Activated naive CD4-positive, alpha-beta T cell treated with anti-CD3 and anti-CD28 coated beads, Interleukin-2, amount 50 U/mL, for 24 hours (primary cell): ENCODE measurements around the gene ERICH4.

Experiments
- H3K27ac Mint-ChIP-seq: one replicate; pipeline ENCODE4 v1.8.0; 2021; ENCODE audit warnings: mild to moderate bottlenecking, mixed read lengths
- H3K27me3 Mint-ChIP-seq: one replicate; pipeline ENCODE4 v1.8.0; 2021; ENCODE audit warnings: mixed read lengths
- H3K36me3 Mint-ChIP-seq: one replicate; pipeline ENCODE4 v1.8.0; 2021; ENCODE audit warnings: mixed read lengths
- H3K4me1 Mint-ChIP-seq: one replicate; pipeline ENCODE4 v1.8.0; 2021; ENCODE audit warnings: mixed read lengths
- H3K4me3 Mint-ChIP-seq: one replicate; pipeline ENCODE4 v1.8.0; 2021; ENCODE audit warnings: mild to moderate bottlenecking, mixed read lengths
- H3K9me3 Mint-ChIP-seq: one replicate; pipeline ENCODE4 v1.8.0; 2021; ENCODE audit warnings: mixed read lengths

The ERICH4 gene

GRCh38 chr19:41410336-41411054, 32.5 kb upstream of the ERICH4 start:
- no peaks in the 10 kb centered on the region for H3K36me3 Mint-ChIP-seq
- H3K4me3 Mint-ChIP-seq: no peak overlapping the region
- H3K27me3 Mint-ChIP-seq: no peaks in the 10 kb centered on the region
- no peaks in the 10 kb centered on the region for H3K9me3 Mint-ChIP-seq
- peaks cover 13% of the 10 kb centered on the region for H3K4me1 Mint-ChIP-seq
- no peak overlapping the region for H3K27ac Mint-ChIP-seq

- Mint-ChIP-seq H3K4me1 (peaks cover 13% of the 10 kb centered on the region), H3K27me3 (no peaks in the 10 kb centered on the region), H3K9me3 (no peaks in the 10 kb centered on the region), H3K4me3 (no peak overlapping the region), H3K36me3 (no peaks in the 10 kb centered on the region), H3K27ac (no peak overlapping the region)
These were observed 31.6 kb upstream of the ERICH4 start for GRCh38 chr19:41411100-41411967.

- H3K36me3 Mint-ChIP-seq: no peaks in the 10 kb centered on the region
- no peaks in the 10 kb centered on the region for H3K9me3 Mint-ChIP-seq
- no peak overlapping the region for H3K4me3 Mint-ChIP-seq
- no peak overlapping the region for H3K27ac Mint-ChIP-seq
- peaks cover 13% of the 10 kb centered on the region for H3K4me1 Mint-ChIP-seq
- no peaks in the 10 kb centered on the region for H3K27me3 Mint-ChIP-seq
These were observed 31.0 kb upstream of the ERICH4 start for GRCh38 chr19:41411968-41412265.

- H3K27ac Mint-ChIP-seq: no peak overlapping the region
- peaks cover under 1% of the 10 kb centered on the region for H3K36me3 Mint-ChIP-seq
- peaks cover 13% of the 10 kb centered on the region for H3K4me1 Mint-ChIP-seq
- no peaks in the 10 kb centered on the region for H3K27me3 Mint-ChIP-seq
- no peaks in the 10 kb centered on the region for H3K9me3 Mint-ChIP-seq
- no peak overlapping the region for H3K4me3 Mint-ChIP-seq
These were observed 30.0 kb upstream of the ERICH4 start for GRCh38 chr19:41412953-41413352.

GRCh38 chr19:41413947-41414346, 29.0 kb upstream of the ERICH4 start:
- peaks cover 11% of the 10 kb centered on the region for H3K4me1 Mint-ChIP-seq
- H3K36me3 Mint-ChIP-seq: peaks cover 3% of the 10 kb centered on the region
- no peak overlapping the region for H3K27ac Mint-ChIP-seq
- no peaks in the 10 kb centered on the region for H3K27me3 Mint-ChIP-seq
- H3K4me3 Mint-ChIP-seq: no peak overlapping the region
- no peaks in the 10 kb centered on the region for H3K9me3 Mint-ChIP-seq

GRCh38 chr19:41414461-41414860, 28.5 kb upstream of the ERICH4 start:
- peaks cover 7% of the 10 kb centered on the region for H3K36me3 Mint-ChIP-seq
- H3K4me3 Mint-ChIP-seq: no peak overlapping the region
- H3K27me3 Mint-ChIP-seq: no peaks in the 10 kb centered on the region
- peaks cover 6% of the 10 kb centered on the region for H3K4me1 Mint-ChIP-seq
- H3K9me3 Mint-ChIP-seq: no peaks in the 10 kb centered on the region
- H3K27ac Mint-ChIP-seq: no peak overlapping the region

GRCh38 chr19:41415154-41415571, 27.8 kb upstream of the ERICH4 start:
- peaks cover 7% of the 10 kb centered on the region for H3K36me3 Mint-ChIP-seq
- peaks cover 1% of the 10 kb centered on the region for H3K4me1 Mint-ChIP-seq
- H3K27ac Mint-ChIP-seq: no peak overlapping the region
- no peak overlapping the region for H3K4me3 Mint-ChIP-seq
- no peaks in the 10 kb centered on the region for H3K9me3 Mint-ChIP-seq
- no peaks in the 10 kb centered on the region for H3K27me3 Mint-ChIP-seq

GRCh38 chr19:41416194-41416674, 26.7 kb upstream of the ERICH4 start:
- Mint-ChIP-seq H3K4me1 (no peaks in the 10 kb centered on the region), H3K4me3 (no peak overlapping the region), H3K9me3 (no peaks in the 10 kb centered on the region), H3K36me3 (peaks cover 8% of the 10 kb centered on the region), H3K27me3 (no peaks in the 10 kb centered on the region), H3K27ac (no peak overlapping the region)

- Mint-ChIP-seq H3K9me3 (no peaks in the 10 kb centered on the region), H3K27ac (no peak overlapping the region), H3K27me3 (no peaks in the 10 kb centered on the region), H3K36me3 (peaks cover 11% of the 10 kb centered on the region), H3K4me1 (no peaks in the 10 kb centered on the region), H3K4me3 (no peak overlapping the region)
These were observed 22.7 kb upstream of the ERICH4 start for GRCh38 chr19:41420101-41420880.

- Mint-ChIP-seq H3K36me3 (peaks cover 11% of the 10 kb centered on the region), H3K27ac (no peak overlapping the region), H3K27me3 (no peaks in the 10 kb centered on the region), H3K4me1 (no peaks in the 10 kb centered on the region), H3K4me3 (no peak overlapping the region), H3K9me3 (no peaks in the 10 kb centered on the region)
These were observed 21.6 kb upstream of the ERICH4 start for GRCh38 chr19:41421314-41421713.

GRCh38 chr19:41421973-41422372, 21.0 kb upstream of the ERICH4 start:
- Mint-ChIP-seq H3K27me3 (no peaks in the 10 kb centered on the region), H3K36me3 (peaks cover 11% of the 10 kb centered on the region), H3K9me3 (no peaks in the 10 kb centered on the region), H3K4me1 (peaks cover 3% of the 10 kb centered on the region), H3K4me3 (no peak overlapping the region), H3K27ac (no peak overlapping the region)

- H3K9me3 Mint-ChIP-seq: no peaks in the 10 kb centered on the region
- H3K4me3 Mint-ChIP-seq: no peak overlapping the region
- peaks cover 11% of the 10 kb centered on the region for H3K36me3 Mint-ChIP-seq
- H3K27me3 Mint-ChIP-seq: no peaks in the 10 kb centered on the region
- H3K27ac Mint-ChIP-seq: peak overlapping the region; percentile 4
- H3K4me1 Mint-ChIP-seq: peaks cover 6% of the 10 kb centered on the region
These were observed 20.5 kb upstream of the ERICH4 start for GRCh38 chr19:41422456-41422855.

GRCh38 chr19:41422955-41423354, 20.0 kb upstream of the ERICH4 start:
- Mint-ChIP-seq H3K4me1 (peaks cover 11% of the 10 kb centered on the region), H3K9me3 (no peaks in the 10 kb centered on the region), H3K27me3 (no peaks in the 10 kb centered on the region), H3K27ac (peak overlapping the region; percentile 4), H3K36me3 (peaks cover 11% of the 10 kb centered on the region), H3K4me3 (no peak overlapping the region)

- H3K27ac Mint-ChIP-seq: no peak overlapping the region
These were observed 18.4 kb upstream of the ERICH4 start for GRCh38 chr19:41424335-41425173.

More at GRCh38 chr19:41424335-41425173, 18.4 kb upstream of the ERICH4 start:
- Mint-ChIP-seq H3K4me3 (no peak overlapping the region), H3K9me3 (no peaks in the 10 kb centered on the region), H3K27me3 (no peaks in the 10 kb centered on the region), H3K36me3 (peaks cover 4% of the 10 kb centered on the region), H3K4me1 (peaks cover 24% of the 10 kb centered on the region)
